B cell (primary cell): ENCODE data around the gene SPART.

ENCODE experiments used
- CTCF ChIP-seq: fragments of 200-600 bp; IDR thresholded peaks from one replicate; pipeline ENCODE4 v1.8.0; 2022; ENCODE audit warnings: antibody characterized with exemption, mild to moderate bottlenecking
- EZH2 ChIP-seq: IDR thresholded peaks from 2 replicates; pipeline ENCODE4 v1.6.1; 2012; ENCODE audit warnings: borderline replicate concordance, low read depth, mild to moderate bottlenecking, moderate library complexity, low read length; ENCODE audit not compliant: insufficient read depth, poor library complexity, severe bottlenecking

- no peak for TF ChIP-seq CTCF
- no peak for TF ChIP-seq EZH2
Observed at GRCh38 chr13:36332986-36333385, 13.2 kb downstream of the SPART start.
